Measurements from ENCODE around the gene CHIC2.
"Not testable (repeated sequence)": the region's sequence is repeated elsewhere in the genome, so short reads cannot be mapped to it uniquely, and the experiment has no call there.

The CHIC2 gene

GRCh38 chr4:54064317-54065111 lies at the start of gene CHIC2:
CHIC2 (minus strand) TSS chr4:54064605; CDS start chr4:54064300, 305 bp downstream.
- peak; percentile 36 to 94 (median 82) for DNase-seq

GRCh38 chr4:54113206-54113605 lies 48.8 kb upstream of the CHIC2 start:
- DNase-seq, result not testable (repeated sequence)

GRCh38 chr4:54110019-54110416 lies 45.6 kb upstream of the CHIC2 start:
- no peak for DNase-seq

GRCh38 chr4:54109241-54110018 lies 45.0 kb upstream of the CHIC2 start:
- DNase-seq, result no peak

- no peak for DNase-seq
These were observed 43.7 kb upstream of the CHIC2 start for GRCh38 chr4:54107951-54108748.

- no peak for DNase-seq
These were observed 40.5 kb upstream of the CHIC2 start for GRCh38 chr4:54104907-54105306.

- no peak for DNase-seq
These were observed 38.8 kb upstream of the CHIC2 start for GRCh38 chr4:54103190-54103574.

- DNase-seq, result no peak
These were observed 38.2 kb upstream of the CHIC2 start for GRCh38 chr4:54102531-54103106.

GRCh38 chr4:54101190-54102041 lies 37.0 kb upstream of the CHIC2 start:
- DNase-seq, result no peak

GRCh38 chr4:54100595-54101189 lies 36.3 kb upstream of the CHIC2 start:
- no peak for DNase-seq

GRCh38 chr4:54099748-54100574 lies 35.6 kb upstream of the CHIC2 start, which contains the start of gene GSX2:
GSX2 (plus strand) TSS chr4:54100163; CDS start chr4:54100345, 182 bp downstream.
- DNase-seq, result peak in 10 of 56 donors; percentile 7 to 56 (median 23)

- DNase-seq, result no peak
These were observed 34.9 kb upstream of the CHIC2 start for GRCh38 chr4:54099287-54099747.

- no peak for DNase-seq
These were observed 34.0 kb upstream of the CHIC2 start for GRCh38 chr4:54098375-54098774.

- no peak for DNase-seq
These were observed 32.7 kb upstream of the CHIC2 start for GRCh38 chr4:54097152-54097551.

GRCh38 chr4:54096295-54096962 lies 32.0 kb upstream of the CHIC2 start:
- DNase-seq, result no peak

GRCh38 chr4:54095110-54095825 lies 30.9 kb upstream of the CHIC2 start:
- DNase-seq, result no peak

- DNase-seq, result no peak
These were observed 30.0 kb upstream of the CHIC2 start for GRCh38 chr4:54094451-54094850.

All from amygdala (tissue), 56 donors.